ENCODE data around the gene ZNF813.

DNA sequence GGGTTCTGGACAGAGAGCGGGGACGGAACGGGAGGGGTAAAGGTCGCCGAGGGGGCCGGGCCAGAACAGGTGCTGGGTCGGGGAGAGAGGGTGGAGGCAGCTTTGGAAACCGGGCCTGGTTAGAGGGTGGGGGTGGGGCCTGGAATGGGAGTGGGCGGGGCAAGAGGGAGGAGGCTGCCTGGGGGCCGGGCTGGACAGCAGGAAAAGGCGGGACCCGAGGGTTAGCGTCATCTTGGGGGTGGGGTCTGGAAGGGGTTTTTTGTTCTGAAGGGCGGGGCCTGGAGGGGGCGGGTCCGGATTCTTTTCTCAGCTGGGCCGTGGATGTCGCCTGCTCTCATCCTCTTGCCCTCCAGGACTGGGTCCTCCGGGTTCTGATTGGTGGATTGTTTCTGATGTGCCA is 4.3 kb upstream of the ZNF813 start:
- TF ChIP-seq CTCF (IDR thresholded peaks at IDR 0.05 in 8 of 11, conservative IDR thresholded peaks at IDR 0.05 in 3 of 11) (no peak), POLR2AphosphoS5 (IDR thresholded peaks at IDR 0.05) (no peak), POLR2A (IDR thresholded peaks at IDR 0.05) (no peak)

Measured in spleen (tissue), 7 donors.